ENCODE results near the gene ZNF408.

DNA sequence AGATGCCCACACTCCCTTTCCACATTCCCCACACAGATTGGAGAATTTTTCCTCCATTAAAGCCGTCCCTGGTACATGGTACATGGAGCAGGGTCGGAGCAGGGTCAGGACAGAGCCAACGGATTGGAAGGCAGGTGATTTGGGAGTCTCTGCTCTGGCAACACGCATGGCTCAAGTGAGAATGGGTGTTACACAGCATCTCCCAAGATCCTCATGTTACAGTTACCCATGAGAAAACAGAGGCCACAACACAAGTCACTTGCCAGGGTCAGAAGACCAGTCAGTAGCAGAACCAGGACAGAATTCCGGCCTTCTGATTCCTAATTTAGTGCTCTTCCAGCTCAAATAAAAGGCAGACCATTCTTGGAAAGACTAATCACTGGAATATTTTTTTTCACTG, 10.5 kb downstream of the ZNF408 start:
- no peak for TF ChIP-seq CTCF (IDR thresholded peaks at IDR 0.05; ENCODE audit: poor library complexity)
- no peak for TF ChIP-seq EZH2 (IDR thresholded peaks at IDR 0.05; ENCODE audit: borderline replicate concordance)
- no peak for TF ChIP-seq EZH2phosphoT487 (IDR thresholded peaks at IDR 0.05; ENCODE audit: low read depth, severe bottlenecking, unreplicated experiment)
